NT2/D1 (cell line): ENCODE data around the gene ABI3BP.

ENCODE experiments used
- SUZ12 ChIP-seq: IDR thresholded peaks from 2 replicates; pipeline ENCODE4 v1.6.1; 2011; ENCODE audit not compliant: insufficient read length, insufficient read depth; ENCODE audit errors: extremely low read depth
- YY1 ChIP-seq: IDR thresholded peaks from 2 replicates; pipeline ENCODE4 v1.6.1; 2011; ENCODE audit not compliant: insufficient read length, insufficient read depth
- ZNF274 ChIP-seq: IDR thresholded peaks from 2 replicates; pipeline ENCODE4 v1.6.1; 2011; ENCODE audit warnings: mild to moderate bottlenecking, low read depth, low read length

GRCh38 chr3:100971798-100972197 lies 21.4 kb downstream of the ABI3BP start:
- TF ChIP-seq ZNF274 (no peak), YY1 (no peak), SUZ12 (no peak)
